DND-41 (cell line): ENCODE results near the gene VARS1.

ENCODE experiments used
- EZH2 ChIP-seq: IDR thresholded peaks from 3 replicates; pipeline ENCODE4 v1.6.1; 2012; ENCODE audit warnings: borderline replicate concordance, low read depth, mild to moderate bottlenecking, moderate library complexity, low read length, inconsistent platforms; ENCODE audit not compliant: severe bottlenecking
- TF ChIP-seq, protein P1 (sequence below): IDR thresholded peaks from 2 replicates; pipeline ENCODE4 v1.5.1; 2012; ENCODE audit warnings: borderline replicate concordance, low read length, moderate library complexity, mild to moderate bottlenecking; ENCODE audit not compliant: poor library complexity, severe bottlenecking; ENCODE audit errors: extremely low read depth

DNA sequence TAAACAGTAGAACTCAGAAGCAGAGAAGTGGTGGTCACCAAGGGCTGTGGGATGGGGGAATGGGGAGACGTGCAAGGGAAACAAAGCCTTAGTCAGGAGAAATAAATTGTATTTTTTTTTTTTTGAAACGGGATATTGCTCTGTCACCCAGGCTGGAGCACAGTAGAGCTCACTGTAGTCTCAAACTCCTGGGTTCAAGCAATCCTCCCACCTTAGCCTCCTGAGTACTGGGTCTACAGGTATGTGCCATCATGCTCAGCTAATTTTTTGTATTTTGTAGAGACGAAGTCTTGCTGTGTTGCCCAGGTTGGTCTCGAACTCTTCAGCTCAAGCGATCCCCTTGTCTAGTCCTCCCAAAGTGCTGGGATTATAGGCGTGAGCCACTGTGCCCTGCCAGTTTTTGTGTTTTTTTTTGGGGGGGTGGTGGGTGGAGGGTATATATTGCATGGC is 35.4 kb upstream of the VARS1 start:
- TF ChIP-seq, protein P1, sequence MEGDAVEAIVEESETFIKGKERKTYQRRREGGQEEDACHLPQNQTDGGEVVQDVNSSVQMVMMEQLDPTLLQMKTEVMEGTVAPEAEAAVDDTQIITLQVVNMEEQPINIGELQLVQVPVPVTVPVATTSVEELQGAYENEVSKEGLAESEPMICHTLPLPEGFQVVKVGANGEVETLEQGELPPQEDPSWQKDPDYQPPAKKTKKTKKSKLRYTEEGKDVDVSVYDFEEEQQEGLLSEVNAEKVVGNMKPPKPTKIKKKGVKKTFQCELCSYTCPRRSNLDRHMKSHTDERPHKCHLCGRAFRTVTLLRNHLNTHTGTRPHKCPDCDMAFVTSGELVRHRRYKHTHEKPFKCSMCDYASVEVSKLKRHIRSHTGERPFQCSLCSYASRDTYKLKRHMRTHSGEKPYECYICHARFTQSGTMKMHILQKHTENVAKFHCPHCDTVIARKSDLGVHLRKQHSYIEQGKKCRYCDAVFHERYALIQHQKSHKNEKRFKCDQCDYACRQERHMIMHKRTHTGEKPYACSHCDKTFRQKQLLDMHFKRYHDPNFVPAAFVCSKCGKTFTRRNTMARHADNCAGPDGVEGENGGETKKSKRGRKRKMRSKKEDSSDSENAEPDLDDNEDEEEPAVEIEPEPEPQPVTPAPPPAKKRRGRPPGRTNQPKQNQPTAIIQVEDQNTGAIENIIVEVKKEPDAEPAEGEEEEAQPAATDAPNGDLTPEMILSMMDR, result no peak
- TF ChIP-seq EZH2, result no peak
